Astrocyte (in vitro differentiated cells and primary cell): ENCODE data around the gene SNCG. TPM values are rescaled to one million over a fixed set of nuclear protein-coding genes. Genes with fewer than 3 reads are reported as not detected.
A peak's percentile ranks its signal among the peaks of the same experiment; 100 is the strongest.

ENCODE experiments used
- DNase-seq: peaks from one replicate; pipeline ENCODE4 v3.0.0-alpha.2; 2010; ENCODE audit warnings: low read depth
- FAIRE-seq: peaks from 2 replicates; lab custom pipeline; 2011; peaks lifted over from hg19 to GRCh38; lab: Jason Lieb, UNC
- H2AFZ ChIP-seq: 2 replicates; pipeline ENCODE4 v1.6.0; 2012; ENCODE audit warnings: low read depth, low read length, inconsistent platforms
- H3K27ac ChIP-seq: 2 replicates; pipeline ENCODE4 v1.5.1; 2011; ENCODE audit warnings: low read depth, low read length, inconsistent platforms
- H3K27me3 ChIP-seq: 2 replicates; pipeline ENCODE4 v1.6.0; 2011; ENCODE audit warnings: low read length, inconsistent platforms; ENCODE audit not compliant: insufficient read depth
- H3K36me3 ChIP-seq: 2 replicates; pipeline ENCODE4 v1.5.1; 2011; ENCODE audit warnings: low read length, inconsistent platforms; ENCODE audit not compliant: insufficient read depth
- H3K4me1 ChIP-seq: 2 replicates; pipeline ENCODE4 v1.5.1; 2011; ENCODE audit warnings: low read length, inconsistent platforms; ENCODE audit not compliant: insufficient read depth
- H3K4me2 ChIP-seq: 2 replicates; pipeline ENCODE4 v1.6.0; 2012; ENCODE audit warnings: low read length, inconsistent platforms
- H3K4me3 ChIP-seq: 2 replicates; pipeline ENCODE4 v1.5.1; 2011; ENCODE audit warnings: low read depth, mild to moderate bottlenecking, low read length, inconsistent platforms; ENCODE audit not compliant: insufficient read depth
- H3K79me2 ChIP-seq: 2 replicates; pipeline ENCODE4 v1.6.0; 2012; ENCODE audit warnings: mild to moderate bottlenecking, low read length, inconsistent platforms; ENCODE audit not compliant: insufficient read depth
- H3K9ac ChIP-seq: 2 replicates; pipeline ENCODE4 v1.6.0; 2012; ENCODE audit warnings: mild to moderate bottlenecking, low read length, inconsistent platforms
- H3K9me3 ChIP-seq: 2 replicates; pipeline ENCODE4 v1.5.1; 2012; ENCODE audit warnings: low read depth, mild to moderate bottlenecking, low read length, inconsistent platforms; ENCODE audit not compliant: insufficient read depth
- H4K20me1 ChIP-seq: 2 replicates; pipeline ENCODE4 v1.6.0; 2012; ENCODE audit warnings: low read length, inconsistent platforms; ENCODE audit not compliant: insufficient read depth
- H3K27ac Mint-ChIP-seq: one replicate; pipeline ENCODE4 v1.8.0; 2021; ENCODE audit warnings: mild to moderate bottlenecking, mixed read lengths; ENCODE audit not compliant: unreplicated experiment
- H3K27me3 Mint-ChIP-seq: one replicate; pipeline ENCODE4 v1.8.0; 2021; ENCODE audit warnings: low read depth, mixed read lengths; ENCODE audit not compliant: unreplicated experiment
- H3K36me3 Mint-ChIP-seq: one replicate; pipeline ENCODE4 v1.8.0; 2021; ENCODE audit warnings: low read depth, mixed read lengths; ENCODE audit not compliant: unreplicated experiment
- H3K4me1 Mint-ChIP-seq: one replicate; pipeline ENCODE4 v1.8.0; 2021; ENCODE audit warnings: low read depth, mixed read lengths; ENCODE audit not compliant: unreplicated experiment
- H3K4me3 Mint-ChIP-seq: one replicate; pipeline ENCODE4 v1.8.0; 2021; ENCODE audit warnings: mild to moderate bottlenecking, moderate library complexity, mixed read lengths; ENCODE audit not compliant: unreplicated experiment
- H3K9me3 Mint-ChIP-seq: one replicate; pipeline ENCODE4 v1.8.0; 2021; ENCODE audit warnings: mild to moderate bottlenecking, mixed read lengths; ENCODE audit not compliant: unreplicated experiment
- EZH2 ChIP-seq: IDR thresholded peaks from 2 replicates; pipeline ENCODE4 v1.6.1; 2012; ENCODE audit warnings: mild to moderate bottlenecking, low read length, inconsistent platforms; ENCODE audit not compliant: insufficient read depth
- total RNA-seq: library from RNA; stranded (reverse); gene quantifications from 2 replicates; pipeline ENCODE4 v1.2.1, GENCODE V29; 2021
- TF ChIP-seq, protein P1 (sequence below): IDR thresholded peaks from 2 replicates; pipeline ENCODE4 v1.5.1; 2011; ENCODE audit warnings: low read depth, mild to moderate bottlenecking, inconsistent platforms, low read length, moderate library complexity; ENCODE audit not compliant: insufficient read depth

Gene SNCG
- total RNA-seq, 1 donor from 2014 or later = 3.0 TPM

DNA sequence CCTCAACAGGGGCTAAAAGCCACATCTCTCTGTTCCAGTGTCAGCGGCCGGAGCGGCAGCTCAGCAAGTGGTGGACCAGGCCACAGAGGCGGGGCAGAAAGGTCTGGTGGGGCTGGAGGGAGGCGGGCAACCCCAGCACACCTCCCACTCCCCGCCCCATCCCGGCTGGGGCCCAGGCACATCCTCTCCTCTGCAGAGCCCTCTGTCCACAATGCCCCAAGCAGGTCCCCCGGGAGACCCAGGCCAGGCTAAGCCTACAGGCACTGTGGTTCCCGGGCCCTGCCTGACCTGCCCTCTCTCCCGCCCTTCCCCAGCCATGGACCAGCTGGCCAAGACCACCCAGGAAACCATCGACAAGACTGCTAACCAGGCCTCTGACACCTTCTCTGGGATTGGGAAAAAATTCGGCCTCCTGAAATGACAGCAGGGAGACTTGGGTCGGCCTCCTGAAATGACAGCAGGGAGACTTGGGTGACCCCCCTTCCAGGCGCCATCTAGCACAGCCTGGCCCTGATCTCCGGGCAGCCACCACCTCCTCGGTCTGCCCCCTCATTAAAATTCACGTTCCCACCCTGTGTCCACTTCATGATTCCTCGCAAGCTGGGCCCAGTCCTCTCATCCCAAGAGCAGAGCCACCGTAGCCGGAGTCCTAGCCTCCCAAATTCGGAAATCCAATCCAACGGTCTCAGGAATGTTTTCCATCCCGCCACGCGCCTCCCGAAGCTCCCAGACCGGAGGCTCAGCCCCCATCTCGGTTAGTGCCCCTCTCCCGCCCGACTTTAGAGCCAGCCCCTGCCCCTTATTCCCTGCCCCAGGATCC lies 12.0 kb downstream of the SNCG start:
- no peaks in the 10 kb centered on the region for H3K36me3 ChIP-seq
- H4K20me1 ChIP-seq = no peaks in the 10 kb centered on the region
- no peaks in the 10 kb centered on the region for H3K9me3 ChIP-seq
- Mint-ChIP-seq H3K36me3 (no peaks in the 10 kb centered on the region), H3K27me3 (peaks cover 30% of the 10 kb centered on the region), H3K27ac (peak overlapping the region; percentile 83), H3K9me3 (no peaks in the 10 kb centered on the region), H3K4me1 (peaks cover 14% of the 10 kb centered on the region), H3K4me3 (peak overlapping the region; percentile 77)
- no peak for DNase-seq
- no peak for FAIRE-seq
- no peaks in the 10 kb centered on the region for H3K79me2 ChIP-seq
- H2AFZ ChIP-seq = peak overlapping the region; percentile 63
- peak overlapping the region; percentile 95 for H3K4me2 ChIP-seq
- TF ChIP-seq, protein P1, sequence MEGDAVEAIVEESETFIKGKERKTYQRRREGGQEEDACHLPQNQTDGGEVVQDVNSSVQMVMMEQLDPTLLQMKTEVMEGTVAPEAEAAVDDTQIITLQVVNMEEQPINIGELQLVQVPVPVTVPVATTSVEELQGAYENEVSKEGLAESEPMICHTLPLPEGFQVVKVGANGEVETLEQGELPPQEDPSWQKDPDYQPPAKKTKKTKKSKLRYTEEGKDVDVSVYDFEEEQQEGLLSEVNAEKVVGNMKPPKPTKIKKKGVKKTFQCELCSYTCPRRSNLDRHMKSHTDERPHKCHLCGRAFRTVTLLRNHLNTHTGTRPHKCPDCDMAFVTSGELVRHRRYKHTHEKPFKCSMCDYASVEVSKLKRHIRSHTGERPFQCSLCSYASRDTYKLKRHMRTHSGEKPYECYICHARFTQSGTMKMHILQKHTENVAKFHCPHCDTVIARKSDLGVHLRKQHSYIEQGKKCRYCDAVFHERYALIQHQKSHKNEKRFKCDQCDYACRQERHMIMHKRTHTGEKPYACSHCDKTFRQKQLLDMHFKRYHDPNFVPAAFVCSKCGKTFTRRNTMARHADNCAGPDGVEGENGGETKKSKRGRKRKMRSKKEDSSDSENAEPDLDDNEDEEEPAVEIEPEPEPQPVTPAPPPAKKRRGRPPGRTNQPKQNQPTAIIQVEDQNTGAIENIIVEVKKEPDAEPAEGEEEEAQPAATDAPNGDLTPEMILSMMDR = no peak
- no peak for TF ChIP-seq EZH2
- H3K27ac ChIP-seq = peak overlapping the region; percentile 80
- H3K4me3 ChIP-seq = peak overlapping the region; percentile 62
- H3K27me3 ChIP-seq = no peaks in the 10 kb centered on the region
- H3K4me1 ChIP-seq = peaks cover 44% of the 10 kb centered on the region
- H3K9ac ChIP-seq = peak overlapping the region; percentile 93

DNA sequence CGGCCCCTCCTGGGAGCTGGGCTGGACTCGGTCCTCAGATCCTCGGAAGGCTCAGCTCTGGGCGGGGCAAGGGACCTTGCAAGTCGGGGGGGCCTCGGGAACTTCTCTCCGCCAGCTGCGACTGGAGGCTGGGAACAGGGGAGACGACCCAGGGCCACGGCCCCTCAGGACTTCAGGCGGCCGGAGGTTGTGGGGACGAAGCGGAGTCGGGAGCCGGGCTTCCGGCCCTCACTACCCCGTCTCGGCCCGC lies 12.5 kb downstream of the SNCG start:
- H3K4me1 Mint-ChIP-seq = peaks cover 14% of the 10 kb centered on the region
- H3K27ac ChIP-seq = peak overlapping the region; percentile 80
- no peaks in the 10 kb centered on the region for H4K20me1 ChIP-seq
- no peak overlapping the region for H3K27ac Mint-ChIP-seq
- FAIRE-seq = no peak
- no peaks in the 10 kb centered on the region for H3K36me3 Mint-ChIP-seq
- H3K9ac ChIP-seq = peak overlapping the region; percentile 93
- no peaks in the 10 kb centered on the region for H3K79me2 ChIP-seq
- peaks cover 44% of the 10 kb centered on the region for H3K4me1 ChIP-seq
- no peak for DNase-seq
- H3K9me3 ChIP-seq = no peaks in the 10 kb centered on the region
- peak overlapping the region; percentile 63 for H2AFZ ChIP-seq
- TF ChIP-seq, protein P1 = no peak
- TF ChIP-seq EZH2 = no peak
- H3K9me3 Mint-ChIP-seq = no peaks in the 10 kb centered on the region
- no peaks in the 10 kb centered on the region for H3K36me3 ChIP-seq
- no peaks in the 10 kb centered on the region for H3K27me3 ChIP-seq
- peak overlapping the region; percentile 95 for H3K4me2 ChIP-seq
- peak overlapping the region; percentile 62 for H3K4me3 ChIP-seq
- peaks cover 28% of the 10 kb centered on the region for H3K27me3 Mint-ChIP-seq
- no peak overlapping the region for H3K4me3 Mint-ChIP-seq
